GM18499 (cell line): ENCODE results near the gene EEF1A1.
A peak's percentile ranks its signal among the peaks of the same experiment; 100 is the strongest.
"Not testable (repeated sequence)": the region's sequence is repeated elsewhere in the genome, so short reads cannot be mapped to it uniquely, and the experiment has no call there.

Experiments used
- ATAC-seq: cut with Tn5 transposase; IDR thresholded peaks from one replicate; pipeline ENCODE4 v1.9.1; 2021; ENCODE audit warnings: moderate number of reproducible peaks; ENCODE audit not compliant: insufficient read depth, unreplicated experiment

Gene EEF1A1

GRCh38 chr6:73520688-73521350 lies at the start of gene EEF1A1:
Gene EEF1A1 (minus strand): TSS chr6:73521032. CDS start chr6:73520026, 1,006 bp downstream.
- ATAC-seq = peak; percentile 36

GRCh38 chr6:73569121-73569520 lies 48.3 kb upstream of the EEF1A1 start:
- no peak for ATAC-seq

DNA sequence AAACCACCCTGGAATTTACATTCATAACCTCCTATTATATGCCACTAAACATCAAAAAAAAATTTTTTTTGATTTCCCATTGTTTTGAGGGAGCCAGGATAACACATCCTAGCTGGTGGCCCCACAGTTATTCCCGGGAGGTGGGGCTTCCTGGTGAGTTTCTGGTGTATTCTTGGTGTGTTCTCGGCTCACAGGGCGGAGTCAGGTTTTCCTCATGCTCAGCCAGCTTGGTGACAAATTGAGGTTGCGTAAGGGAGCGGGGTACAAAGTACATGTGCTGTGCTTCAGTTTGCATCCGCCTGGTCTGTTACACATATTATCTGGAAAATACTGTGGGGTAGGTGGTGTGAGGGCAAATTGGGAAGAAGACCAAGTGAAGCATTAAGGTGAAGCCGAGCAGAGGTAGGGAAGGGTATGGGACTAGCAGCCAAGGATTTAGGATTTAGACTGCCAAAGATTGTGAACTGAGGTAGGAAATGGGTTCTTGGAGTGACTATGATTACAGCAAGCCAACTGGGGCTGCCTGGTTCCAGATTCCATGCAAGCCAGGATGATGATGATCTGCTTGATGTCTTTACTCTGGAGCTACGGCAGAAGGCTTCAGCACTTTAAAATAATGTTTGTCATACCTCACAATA lies 46.2 kb upstream of the EEF1A1 start:
- no peak for ATAC-seq

GRCh38 chr6:73566486-73566871 lies 45.6 kb upstream of the EEF1A1 start:
- ATAC-seq = not testable (repeated sequence)

- ATAC-seq = no peak
These were observed 45.1 kb upstream of the EEF1A1 start for GRCh38 chr6:73565767-73566485.

- ATAC-seq = no peak
These were observed 43.9 kb upstream of the EEF1A1 start for GRCh38 chr6:73564578-73565345.

GRCh38 chr6:73562558-73562957 lies 41.7 kb upstream of the EEF1A1 start:
- ATAC-seq = no peak

GRCh38 chr6:73560853-73561407 lies 40.1 kb upstream of the EEF1A1 start:
- ATAC-seq = peak; percentile 62

DNA sequence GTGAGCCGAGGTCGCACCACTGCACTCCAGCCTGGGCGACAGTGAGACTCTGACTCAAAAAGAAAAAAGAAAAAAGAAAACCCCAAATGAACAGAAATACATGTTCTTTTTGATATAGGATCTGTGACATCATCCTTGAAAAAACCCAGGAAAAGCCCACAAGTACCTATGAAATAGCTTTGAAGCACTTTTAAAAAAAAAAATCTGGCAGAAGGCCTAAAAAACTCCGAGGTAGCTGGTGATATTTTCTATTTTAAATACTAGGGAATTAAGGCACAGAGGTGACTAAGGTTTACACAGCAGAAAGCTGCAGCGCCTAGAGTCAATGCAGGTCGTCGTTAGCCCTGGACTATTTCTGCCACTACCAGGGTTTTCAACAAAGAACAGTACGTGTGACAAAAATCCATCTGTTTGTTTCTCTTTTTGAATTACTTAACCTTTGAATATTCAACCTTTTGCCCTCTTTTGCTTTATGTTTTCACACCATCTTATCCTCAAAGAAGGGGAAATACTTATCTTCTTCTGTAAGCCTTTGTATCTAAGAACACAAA lies 39.4 kb upstream of the EEF1A1 start:
- peak; percentile 22 for ATAC-seq

- not testable (repeated sequence) for ATAC-seq
These were observed 38.6 kb upstream of the EEF1A1 start for GRCh38 chr6:73559399-73559794.

GRCh38 chr6:73558624-73559398 lies 38.0 kb upstream of the EEF1A1 start:
- ATAC-seq = no peak

DNA sequence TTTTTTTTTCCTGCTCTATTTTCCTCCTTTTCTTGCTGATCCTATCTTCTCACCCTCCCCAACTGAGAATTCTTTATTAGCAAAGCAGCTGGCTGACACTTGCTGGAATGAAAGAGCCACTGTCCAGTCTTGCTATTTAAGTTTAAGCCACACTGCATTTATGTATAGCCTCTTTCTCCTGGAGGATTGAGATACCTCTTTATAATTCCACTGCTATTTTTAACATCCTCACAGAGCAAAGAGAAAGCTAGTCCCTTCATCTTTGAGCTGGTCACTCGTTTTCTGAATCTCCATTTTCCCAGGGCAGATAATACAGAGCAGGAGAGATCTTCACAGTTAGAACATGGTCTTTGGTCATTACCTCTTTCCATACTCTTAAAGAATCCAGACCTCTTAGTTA lies 36.0 kb upstream of the EEF1A1 start:
- no peak for ATAC-seq

- not testable (repeated sequence) for ATAC-seq
These were observed 34.6 kb upstream of the EEF1A1 start for GRCh38 chr6:73555380-73555949.

- not testable (repeated sequence) for ATAC-seq
These were observed 30.3 kb upstream of the EEF1A1 start for GRCh38 chr6:73551115-73551514.

- ATAC-seq = no peak
These were observed 27.9 kb upstream of the EEF1A1 start for GRCh38 chr6:73548458-73549446.

DNA sequence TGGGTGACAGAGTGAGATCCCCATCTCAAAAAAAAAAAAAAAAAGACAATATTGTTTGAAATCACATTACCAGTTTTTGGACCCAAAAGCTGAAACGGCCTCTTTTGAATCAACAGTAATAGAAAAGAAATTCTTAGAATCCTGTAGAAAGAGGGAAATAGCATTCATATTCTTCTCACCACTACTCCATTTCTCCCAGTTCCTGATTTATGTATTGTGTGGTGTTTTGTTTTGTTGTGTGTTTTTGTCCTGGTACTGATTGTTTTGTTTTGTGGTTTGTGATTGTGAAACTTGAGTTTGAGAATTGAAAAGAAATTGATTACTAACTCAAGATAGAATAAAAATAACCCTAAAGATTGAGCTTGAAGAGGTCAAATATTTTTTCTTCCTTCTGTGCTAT lies 26.2 kb upstream of the EEF1A1 start:
- ATAC-seq = no peak

DNA sequence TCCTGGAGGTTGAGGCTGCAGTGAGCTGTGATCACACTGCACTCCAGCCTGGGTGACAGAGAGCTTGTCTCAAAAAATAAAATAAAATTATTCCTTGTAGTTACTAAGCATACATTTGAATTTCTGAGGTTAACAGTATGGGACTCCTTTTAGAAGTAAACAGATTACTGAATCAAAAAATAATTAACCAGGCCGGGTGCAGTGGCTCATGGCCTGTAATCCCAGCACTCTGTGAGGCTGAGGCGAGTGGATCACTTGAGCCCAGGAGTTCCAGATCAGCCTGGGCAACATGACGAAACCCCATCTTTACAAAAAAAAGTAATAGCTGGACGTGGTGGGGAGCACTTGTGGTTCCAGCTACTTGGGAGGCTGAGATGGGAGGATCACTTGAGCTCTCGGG lies 22.1 kb upstream of the EEF1A1 start:
- ATAC-seq = no peak

- not testable (repeated sequence) for ATAC-seq
These were observed 21.6 kb upstream of the EEF1A1 start for GRCh38 chr6:73542481-73542880.
